Measurements from ENCODE around the gene RBPJ.

DNA sequence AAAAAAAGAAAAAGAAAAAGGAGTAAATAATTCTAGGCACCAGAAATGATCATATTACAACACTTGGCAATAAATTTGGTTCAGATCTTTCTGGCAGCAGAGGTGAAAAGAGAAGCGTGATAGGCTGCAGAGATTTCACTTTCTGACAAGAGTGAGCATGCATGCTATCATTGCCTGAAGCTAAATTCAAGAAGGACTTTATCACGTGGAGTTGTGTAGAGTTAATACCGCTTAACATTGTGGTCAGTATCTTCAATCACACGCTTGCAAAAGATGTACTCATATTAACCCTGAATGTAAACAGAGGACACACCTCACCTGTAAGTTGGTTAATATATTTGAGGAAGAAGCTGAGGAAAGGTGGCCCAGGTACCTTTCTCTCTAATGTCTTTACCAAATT lies 31.4 kb upstream of the RBPJ start:
- TF ChIP-seq, protein P1, sequence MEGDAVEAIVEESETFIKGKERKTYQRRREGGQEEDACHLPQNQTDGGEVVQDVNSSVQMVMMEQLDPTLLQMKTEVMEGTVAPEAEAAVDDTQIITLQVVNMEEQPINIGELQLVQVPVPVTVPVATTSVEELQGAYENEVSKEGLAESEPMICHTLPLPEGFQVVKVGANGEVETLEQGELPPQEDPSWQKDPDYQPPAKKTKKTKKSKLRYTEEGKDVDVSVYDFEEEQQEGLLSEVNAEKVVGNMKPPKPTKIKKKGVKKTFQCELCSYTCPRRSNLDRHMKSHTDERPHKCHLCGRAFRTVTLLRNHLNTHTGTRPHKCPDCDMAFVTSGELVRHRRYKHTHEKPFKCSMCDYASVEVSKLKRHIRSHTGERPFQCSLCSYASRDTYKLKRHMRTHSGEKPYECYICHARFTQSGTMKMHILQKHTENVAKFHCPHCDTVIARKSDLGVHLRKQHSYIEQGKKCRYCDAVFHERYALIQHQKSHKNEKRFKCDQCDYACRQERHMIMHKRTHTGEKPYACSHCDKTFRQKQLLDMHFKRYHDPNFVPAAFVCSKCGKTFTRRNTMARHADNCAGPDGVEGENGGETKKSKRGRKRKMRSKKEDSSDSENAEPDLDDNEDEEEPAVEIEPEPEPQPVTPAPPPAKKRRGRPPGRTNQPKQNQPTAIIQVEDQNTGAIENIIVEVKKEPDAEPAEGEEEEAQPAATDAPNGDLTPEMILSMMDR (conservative IDR thresholded peaks at IDR 0.05; ENCODE audit: low read length): no peak
- TF ChIP-seq EZH2phosphoT487 (IDR thresholded peaks at IDR 0.05; ENCODE audit: borderline replicate concordance): no peak

All from Loucy (cell line).